ENCODE results near the gene RNU7-1.

The RNU7-1 gene

DNA sequence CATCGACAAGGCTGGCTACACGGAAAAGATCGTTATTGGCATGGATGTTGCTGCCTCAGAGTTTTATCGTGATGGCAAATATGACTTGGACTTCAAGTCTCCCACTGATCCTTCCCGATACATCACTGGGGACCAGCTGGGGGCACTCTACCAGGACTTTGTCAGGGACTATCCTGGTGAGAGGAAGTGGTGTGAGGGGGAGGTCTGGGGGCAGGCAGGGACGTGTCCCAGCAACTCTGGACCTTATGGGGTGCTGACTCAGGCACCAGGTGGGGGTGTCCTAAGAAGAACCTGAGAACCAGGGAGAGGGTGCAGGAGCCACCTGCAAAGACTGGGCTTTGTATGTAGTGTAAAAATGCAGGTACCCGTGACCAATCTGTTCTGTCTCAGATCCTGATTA is 24.0 kb upstream of the RNU7-1 start:
- no peak for DNase-seq

DNA sequence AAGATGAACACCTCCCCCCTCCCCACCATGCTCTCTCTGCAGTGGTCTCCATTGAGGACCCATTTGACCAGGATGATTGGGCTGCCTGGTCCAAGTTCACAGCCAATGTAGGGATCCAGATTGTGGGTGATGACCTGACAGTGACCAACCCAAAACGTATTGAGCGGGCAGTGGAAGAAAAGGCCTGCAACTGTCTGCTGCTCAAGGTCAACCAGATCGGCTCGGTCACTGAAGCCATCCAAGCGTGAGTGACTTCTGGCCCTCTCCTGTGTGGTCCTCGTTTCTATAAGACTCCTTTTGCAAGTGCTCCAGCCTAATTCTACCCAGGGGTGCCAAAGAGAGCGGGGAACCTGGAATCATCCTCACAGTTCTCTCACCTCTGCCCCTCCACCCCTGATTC is 22.1 kb upstream of the RNU7-1 start:
- no peak for DNase-seq

DNA sequence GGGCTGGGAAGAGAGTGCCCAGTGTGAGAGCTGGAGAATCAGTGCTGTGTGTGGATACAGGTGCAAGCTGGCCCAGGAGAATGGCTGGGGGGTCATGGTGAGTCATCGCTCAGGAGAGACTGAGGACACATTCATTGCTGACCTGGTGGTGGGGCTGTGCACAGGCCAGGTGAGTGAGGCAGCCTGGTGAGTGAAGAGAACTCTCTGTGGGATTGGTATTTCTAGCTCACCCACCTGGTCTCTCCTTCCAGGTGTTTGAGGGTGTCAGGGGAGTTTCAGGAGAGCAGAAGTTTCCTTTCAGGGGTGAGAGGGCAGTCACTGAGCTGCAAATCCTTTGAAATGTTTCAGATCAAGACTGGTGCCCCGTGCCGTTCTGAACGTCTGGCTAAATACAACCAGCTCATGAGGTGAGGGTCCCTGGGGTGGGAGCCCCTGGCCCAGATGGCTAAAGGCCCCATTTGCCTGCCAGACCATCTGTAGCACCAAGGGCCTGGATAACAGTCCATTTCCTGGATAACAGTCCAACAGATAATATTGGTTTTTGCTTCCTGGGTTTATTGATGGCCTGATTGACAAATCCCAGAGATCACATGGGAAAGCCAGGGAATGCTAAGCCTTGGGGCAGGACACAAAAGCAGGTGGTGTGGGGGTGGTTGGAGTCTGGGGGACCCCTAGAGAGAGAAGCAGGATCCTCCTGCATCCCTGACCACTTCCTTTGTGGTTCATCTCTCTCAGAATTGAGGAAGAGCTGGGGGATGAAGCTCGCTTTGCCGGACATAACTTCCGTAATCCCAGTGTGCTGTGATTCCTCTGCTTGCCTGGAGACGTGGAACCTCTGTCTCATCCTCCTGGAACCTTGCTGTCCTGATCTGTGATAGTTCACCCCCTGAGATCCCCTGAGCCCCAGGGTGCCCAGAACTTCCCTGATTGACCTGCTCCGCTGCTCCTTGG is 21.3 kb upstream of the RNU7-1 start:
- no peak for DNase-seq

GRCh38 chr12:6923003-6923732 is 20.4 kb upstream of the RNU7-1 start:
- DNase-seq, result no peak

GRCh38 chr12:6923851-6924250 is 19.8 kb upstream of the RNU7-1 start:
- no peak for DNase-seq

DNA sequence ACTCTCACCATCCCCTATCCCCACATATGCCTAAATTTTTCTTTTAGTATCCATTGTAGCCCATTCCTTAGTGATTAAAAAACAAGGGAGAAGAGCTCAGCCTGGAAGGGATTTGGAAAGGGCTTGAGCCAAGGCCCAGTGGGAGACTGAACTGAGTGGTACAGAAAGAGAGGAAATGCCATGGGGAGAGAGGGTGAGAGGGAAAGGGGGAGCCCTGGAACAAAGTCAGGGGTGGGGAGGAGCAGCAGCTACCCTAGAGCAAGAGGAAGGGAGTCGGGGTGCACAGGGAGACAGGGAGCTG is 18.4 kb upstream of the RNU7-1 start:
- no peak for DNase-seq

GRCh38 chr12:6925540-6926279 is 17.9 kb upstream of the RNU7-1 start:
- no peak for DNase-seq

- peak; percentile 55 for DNase-seq
Observed at GRCh38 chr12:6927379-6928021, 16.1 kb upstream of the RNU7-1 start, which contains the start of gene ATN1. Gene ATN1 (plus strand): TSS chr12:6927959. CDS start chr12:6934002, 6,043 bp downstream.

DNA sequence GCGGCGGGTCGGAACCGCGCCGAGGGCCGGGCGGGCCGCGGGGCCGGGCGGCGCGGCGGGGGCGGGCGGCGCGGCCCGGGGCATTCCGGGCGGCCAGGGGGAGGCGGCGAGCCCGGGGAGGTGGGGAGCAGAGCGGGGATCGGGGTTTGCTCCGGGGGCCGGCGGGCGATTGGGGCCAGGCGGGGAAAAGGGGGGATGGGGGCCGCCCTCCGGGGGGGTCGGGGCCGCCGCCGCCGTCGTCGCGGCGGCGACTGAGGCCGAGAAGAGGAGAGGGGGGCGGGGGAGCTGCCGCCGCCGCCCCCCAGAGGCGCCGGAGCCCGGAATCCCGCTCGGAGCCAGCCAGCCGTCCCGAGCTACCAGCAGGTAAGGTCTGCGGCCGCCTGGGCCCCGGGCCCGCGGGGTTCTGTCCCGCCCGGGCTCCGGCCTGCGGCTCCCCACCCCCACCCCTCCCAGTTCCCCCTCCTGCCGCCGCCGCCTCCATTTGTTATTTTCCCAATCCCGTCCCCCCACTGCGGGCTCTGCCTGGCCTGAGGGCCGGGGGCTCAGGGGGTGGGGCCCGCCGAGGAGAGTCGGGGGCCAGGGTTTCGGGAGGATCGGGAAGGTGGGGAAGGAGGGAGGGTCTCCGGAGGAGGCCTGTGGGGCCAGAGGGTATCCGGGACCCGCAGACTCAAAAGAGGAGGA is 15.5 kb upstream of the RNU7-1 start:
- no peak for DNase-seq

- no peak for DNase-seq
Observed at GRCh38 chr12:6928703-6929407, 14.8 kb upstream of the RNU7-1 start.

DNA sequence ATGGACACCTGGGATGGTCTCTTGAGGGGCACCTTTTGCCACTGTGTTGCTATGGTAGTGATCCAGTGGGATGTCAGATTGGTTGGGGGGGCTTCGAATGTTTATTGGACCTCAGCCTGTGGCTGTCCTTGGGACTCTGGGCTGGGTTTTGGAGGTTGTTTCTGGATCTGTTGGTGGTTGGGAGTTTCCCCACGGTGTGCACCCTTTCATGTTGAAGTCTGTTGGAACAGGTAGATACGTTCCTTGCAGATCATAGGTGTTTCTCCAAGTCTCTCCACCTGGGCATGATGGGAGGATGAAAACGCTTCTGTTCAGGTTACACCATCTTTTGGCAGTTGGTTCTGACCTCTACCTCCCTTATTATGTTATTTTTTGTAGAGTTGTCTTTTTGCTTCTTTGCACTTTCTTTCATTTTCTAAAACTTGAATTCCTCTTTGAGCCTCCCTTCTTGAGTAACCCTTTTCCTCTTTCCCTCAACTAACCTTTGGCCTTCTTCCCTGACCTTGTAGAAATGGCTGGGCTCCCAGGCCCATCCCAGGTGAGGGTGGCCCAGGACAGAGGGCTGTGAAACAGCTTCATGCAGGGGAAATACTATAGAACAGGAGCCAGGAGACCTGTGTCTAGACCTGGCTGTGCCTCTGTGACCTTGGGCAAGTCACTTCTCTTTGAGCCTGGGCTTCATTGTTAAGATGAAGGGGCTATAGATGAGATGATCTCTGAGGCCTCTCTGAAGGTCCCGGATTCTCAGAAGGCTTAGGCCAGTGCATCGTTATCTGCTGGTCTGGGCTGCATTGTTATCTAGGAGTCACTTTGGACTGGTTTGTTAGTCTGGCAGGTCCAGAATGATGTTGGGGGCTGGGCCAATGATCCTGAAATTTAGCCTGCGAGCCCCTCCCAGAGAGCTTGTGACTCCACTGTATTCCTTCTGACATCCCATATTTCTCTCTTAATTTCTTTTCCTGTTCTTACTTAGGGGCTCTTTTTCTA is 13.9 kb upstream of the RNU7-1 start:
- peak; percentile 67 for DNase-seq

DNA sequence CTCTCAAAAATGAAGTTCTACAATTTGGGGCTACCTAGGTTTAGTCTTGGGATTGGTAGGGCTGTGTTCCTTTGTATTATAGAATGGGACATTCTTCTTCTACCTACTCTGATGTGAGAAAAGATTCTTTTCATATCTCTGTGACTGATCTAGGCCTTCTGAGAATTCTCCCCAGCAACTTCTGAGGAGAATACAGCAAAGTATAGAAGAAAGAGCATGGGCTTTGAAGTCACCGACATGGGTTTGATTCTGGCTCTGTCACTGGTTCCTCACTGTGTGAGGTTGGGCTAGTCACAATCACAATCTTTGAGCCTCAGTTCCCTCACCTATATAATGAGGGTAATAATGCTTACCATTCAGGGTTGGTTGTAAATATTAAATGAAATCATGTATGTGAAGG is 10.8 kb upstream of the RNU7-1 start:
- DNase-seq, result no peak

- no peak for DNase-seq
Observed at GRCh38 chr12:6934110-6934509, 9.5 kb upstream of the RNU7-1 start.

- DNase-seq, result no peak
Observed at GRCh38 chr12:6935371-6936193, 8.0 kb upstream of the RNU7-1 start.

DNA sequence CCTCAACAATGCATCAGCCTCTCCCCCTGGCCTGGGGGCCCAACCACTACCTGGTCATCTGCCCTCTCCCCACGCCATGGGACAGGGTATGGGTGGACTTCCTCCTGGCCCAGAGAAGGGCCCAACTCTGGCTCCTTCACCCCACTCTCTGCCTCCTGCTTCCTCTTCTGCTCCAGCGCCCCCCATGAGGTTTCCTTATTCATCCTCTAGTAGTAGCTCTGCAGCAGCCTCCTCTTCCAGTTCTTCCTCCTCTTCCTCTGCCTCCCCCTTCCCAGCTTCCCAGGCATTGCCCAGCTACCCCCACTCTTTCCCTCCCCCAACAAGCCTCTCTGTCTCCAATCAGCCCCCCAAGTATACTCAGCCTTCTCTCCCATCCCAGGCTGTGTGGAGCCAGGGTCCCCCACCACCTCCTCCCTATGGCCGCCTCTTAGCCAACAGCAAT is 7.4 kb upstream of the RNU7-1 start:
- DNase-seq, result no peak

DNA sequence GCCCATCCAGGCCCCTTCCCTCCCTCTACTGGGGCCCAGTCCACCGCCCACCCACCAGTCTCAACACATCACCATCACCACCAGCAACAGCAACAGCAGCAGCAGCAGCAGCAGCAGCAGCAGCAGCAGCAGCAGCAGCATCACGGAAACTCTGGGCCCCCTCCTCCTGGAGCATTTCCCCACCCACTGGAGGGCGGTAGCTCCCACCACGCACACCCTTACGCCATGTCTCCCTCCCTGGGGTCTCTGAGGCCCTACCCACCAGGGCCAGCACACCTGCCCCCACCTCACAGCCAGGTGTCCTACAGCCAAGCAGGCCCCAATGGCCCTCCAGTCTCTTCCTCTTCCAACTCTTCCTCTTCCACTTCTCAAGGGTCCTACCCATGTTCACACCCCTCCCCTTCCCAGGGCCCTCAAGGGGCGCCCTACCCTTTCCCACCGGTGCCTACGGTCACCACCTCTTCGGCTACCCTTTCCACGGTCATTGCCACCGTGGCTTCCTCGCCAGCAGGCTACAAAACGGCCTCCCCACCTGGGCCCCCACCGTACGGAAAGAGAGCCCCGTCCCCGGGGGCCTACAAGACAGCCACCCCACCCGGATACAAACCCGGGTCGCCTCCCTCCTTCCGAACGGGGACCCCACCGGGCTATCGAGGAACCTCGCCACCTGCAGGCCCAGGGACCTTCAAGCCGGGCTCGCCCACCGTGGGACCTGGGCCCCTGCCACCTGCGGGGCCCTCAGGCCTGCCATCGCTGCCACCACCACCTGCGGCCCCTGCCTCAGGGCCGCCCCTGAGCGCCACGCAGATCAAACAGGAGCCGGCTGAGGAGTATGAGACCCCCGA is 6.8 kb upstream of the RNU7-1 start:
- DNase-seq, result peak; percentile 30

GRCh38 chr12:6937481-6938352 is 5.9 kb upstream of the RNU7-1 start:
- peak; percentile 96 for DNase-seq
